HL-60/S4 treated with retinoic acid at 250 ng/mL for 4 days and 3 days (cell line): Measurements from ENCODE around the gene AGBL4.

Source experiments
- in situ Hi-C: fragments of 300-500 bp; cut with MboI; formaldehyde crosslinking; loops from 2 replicates; pipeline ENCODE4 v1.7.0; 2022; ENCODE audit warnings: low sequenced_read_pairs

Gene AGBL4

GRCh38 chr1:48741380-48741779 lies 1282.4 kb downstream of the AGBL4 start:
- in situ Hi-C loops = no loop called here

DNA sequence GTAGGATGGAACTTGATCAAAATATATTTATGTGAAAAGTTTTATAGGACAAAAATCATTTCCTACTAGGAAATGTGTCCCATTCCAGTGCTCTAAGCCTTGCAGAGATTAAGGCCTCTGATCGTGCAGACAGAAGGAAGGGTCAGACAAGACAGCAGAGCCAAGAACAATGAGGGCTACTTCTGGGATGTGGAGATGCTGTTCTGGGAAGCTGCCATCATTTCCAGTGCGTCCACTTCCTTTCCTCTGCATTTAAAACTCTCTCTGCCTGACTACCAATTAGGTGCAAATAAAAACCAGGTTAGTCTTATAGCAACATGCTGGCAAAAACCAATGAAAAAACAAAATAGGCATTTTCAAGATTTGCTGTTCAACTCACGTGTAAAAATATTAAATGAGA lies 1283.1 kb downstream of the AGBL4 start:
- in situ Hi-C loops = no loop called here

- in situ Hi-C loops = no loop called here
These were observed 1284.7 kb downstream of the AGBL4 start for GRCh38 chr1:48739091-48739490.

DNA sequence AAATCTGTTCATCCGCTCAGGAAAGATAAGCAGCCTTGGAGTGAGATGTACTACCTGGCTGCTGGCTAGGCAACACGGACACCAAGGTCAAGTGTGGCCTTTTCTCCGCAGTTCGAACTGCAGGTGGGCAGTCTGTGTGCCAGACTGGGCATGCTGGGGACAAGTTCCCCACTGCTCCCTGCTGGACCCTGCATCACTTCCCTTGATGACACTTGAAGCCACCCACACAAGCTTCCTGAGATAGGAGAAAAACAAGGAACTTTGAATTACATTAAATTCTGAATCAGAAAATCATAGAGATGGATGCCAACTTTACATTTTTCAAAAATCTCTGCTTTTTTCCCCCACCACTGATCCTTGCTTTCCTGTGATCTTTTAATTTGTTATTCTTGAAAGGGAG lies 1285.4 kb downstream of the AGBL4 start:
- in situ Hi-C loops = no loop called here

GRCh38 chr1:48735796-48736195 lies 1288.0 kb downstream of the AGBL4 start:
- in situ Hi-C loops = no loop called here

DNA sequence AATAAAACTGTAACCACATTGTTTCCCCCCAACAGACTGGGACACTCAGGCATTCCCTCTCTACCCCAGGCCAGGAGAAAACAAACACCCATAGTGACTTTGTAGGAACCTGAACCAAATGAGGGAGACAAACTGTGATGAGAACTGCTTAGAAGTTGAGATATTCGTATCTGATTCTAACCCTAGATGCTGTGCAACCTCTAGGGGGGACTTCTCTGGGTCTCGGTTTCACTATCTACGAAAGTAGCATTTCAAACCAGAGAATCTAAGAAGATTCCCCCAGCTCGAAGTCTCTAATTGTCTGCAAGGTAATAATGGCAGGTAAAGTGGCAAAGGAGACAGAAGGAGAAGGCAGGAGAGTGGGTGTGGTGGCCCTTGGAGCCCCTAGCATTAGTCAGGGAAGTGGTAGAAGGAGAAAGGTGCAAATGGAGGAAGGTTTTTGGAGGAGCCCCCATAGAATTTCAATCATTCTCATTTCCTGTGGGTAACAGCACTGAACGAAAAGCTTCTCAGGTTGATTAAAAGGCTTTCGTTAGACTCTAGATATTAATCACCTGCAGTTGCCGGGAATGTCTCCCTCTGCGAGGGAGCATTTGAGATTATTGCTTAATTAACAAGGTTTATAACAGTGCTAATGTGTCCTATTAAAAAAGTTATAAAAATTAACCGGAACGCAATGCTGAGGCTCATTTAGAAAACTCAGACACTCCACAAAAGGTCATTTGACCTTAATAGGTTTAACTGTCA lies 1293.4 kb downstream of the AGBL4 start:
- in situ Hi-C loops = no loop called here

DNA sequence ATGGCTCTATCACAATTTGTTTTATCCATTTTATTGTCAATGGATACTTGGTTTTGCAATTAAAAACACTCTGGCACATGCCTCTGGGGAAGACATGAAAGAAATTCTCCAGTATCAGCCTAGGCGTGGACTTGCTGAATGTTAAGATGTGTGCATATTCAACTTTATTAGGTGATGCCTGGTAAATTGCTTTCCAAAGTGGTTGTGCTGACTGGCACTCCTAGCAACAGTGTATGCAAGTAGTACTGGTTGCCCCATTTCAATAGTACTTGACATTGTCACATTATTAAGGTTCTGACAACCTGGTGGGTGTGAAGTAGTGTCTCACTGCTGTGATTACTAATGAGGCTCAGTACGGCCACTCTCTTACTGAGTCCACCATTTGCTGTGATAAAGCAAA lies 1295.2 kb downstream of the AGBL4 start:
- in situ Hi-C loops = no loop called here

- in situ Hi-C loops = no loop called here
These were observed 1297.1 kb downstream of the AGBL4 start for GRCh38 chr1:48726557-48727215.

GRCh38 chr1:48726139-48726538 lies 1297.6 kb downstream of the AGBL4 start:
- in situ Hi-C loops = no loop called here

DNA sequence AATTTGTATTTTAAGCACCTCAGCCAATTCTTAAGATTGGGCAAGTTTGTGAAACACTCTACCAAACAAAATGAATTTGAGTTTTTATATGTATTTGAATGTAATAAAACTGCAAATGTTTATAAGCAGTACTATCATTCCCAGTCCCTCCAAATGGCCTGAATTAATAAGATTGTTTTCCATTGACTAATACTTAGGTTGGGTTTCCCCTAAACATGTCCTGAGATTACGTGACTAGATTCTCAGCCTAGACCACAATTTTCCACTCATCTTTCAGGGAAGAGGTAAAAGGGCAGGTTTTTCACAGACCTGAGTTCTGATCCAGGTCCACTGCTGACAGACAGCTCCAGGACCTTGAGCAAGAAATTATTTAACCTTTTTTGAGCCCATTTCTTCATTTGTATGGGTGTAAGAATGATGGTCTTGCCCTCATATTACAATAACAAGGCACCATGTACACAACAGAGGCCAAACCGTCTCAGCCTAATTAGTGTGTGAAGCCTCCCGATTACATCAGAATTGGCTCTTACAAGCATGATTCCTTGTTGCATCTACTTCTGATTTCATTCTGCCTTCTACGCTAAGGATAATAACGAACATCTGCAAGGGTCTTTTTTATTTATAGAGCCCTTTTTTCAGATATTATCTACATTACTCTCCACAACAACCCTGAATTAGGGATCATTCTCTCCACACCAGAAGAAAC lies 1298.3 kb downstream of the AGBL4 start:
- in situ Hi-C loops = no loop called here

GRCh38 chr1:48720929-48721328 lies 1302.8 kb downstream of the AGBL4 start:
- in situ Hi-C loops = no loop called here

GRCh38 chr1:48718705-48719104 lies 1305.0 kb downstream of the AGBL4 start:
- in situ Hi-C loops = no loop called here

DNA sequence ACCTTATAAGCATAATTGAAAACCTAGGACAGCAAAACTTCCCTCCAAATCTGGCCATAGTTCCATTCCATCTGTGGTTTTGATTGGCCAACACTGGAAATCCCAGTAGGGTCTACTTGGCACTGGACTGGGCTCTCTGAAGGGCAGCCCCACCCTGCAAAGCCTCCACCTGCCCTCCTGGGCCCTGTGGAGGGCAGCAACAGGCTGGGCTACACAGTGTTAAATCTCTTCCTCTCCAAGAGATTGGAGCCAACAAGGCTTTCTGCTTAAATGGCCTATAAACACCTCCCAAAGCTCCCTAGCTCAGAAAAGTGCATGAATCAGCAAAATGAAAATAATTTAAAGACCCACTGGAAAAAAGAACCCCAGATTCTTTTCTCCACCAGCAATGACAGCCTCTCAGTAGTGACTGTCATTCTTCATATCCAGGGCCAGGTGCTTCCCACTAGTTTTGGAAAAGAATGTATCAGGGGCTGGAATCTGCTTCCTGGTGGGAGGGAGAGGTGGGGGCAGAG lies 1305.6 kb downstream of the AGBL4 start:
- in situ Hi-C loops = no loop called here

- in situ Hi-C loops = no loop called here
These were observed 1306.7 kb downstream of the AGBL4 start for GRCh38 chr1:48717082-48717481.

GRCh38 chr1:48715921-48716320 lies 1307.8 kb downstream of the AGBL4 start:
- in situ Hi-C loops = no loop called here

- in situ Hi-C loops = no loop called here
These were observed 1312.8 kb downstream of the AGBL4 start for GRCh38 chr1:48710915-48711314.

- in situ Hi-C loops = no loop called here
These were observed 1313.4 kb downstream of the AGBL4 start for GRCh38 chr1:48710318-48710717.

DNA sequence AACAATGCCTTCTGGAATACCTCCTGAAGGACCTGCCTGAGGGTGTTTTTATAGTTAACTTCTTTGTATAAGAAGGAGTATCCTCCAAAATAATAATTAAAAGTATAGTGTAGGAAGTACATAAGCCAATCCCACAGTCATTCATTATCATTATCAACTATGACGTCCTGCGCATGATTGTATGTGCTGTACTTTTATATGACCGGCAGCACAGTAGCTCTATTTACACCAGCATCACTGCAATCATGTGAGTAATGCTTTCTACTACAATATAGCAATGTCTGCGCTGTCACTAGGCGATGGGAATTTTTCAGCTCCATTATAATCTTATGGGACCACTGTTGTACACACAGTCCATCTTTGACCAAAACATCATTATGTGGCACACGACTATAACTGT lies 1319.0 kb downstream of the AGBL4 start:
- in situ Hi-C loops = no loop called here

GRCh38 chr1:48701445-48701844 lies 1322.3 kb downstream of the AGBL4 start:
- in situ Hi-C loops = no loop called here

- in situ Hi-C loops = no loop called here
These were observed 1326.6 kb downstream of the AGBL4 start for GRCh38 chr1:48697066-48697707.

DNA sequence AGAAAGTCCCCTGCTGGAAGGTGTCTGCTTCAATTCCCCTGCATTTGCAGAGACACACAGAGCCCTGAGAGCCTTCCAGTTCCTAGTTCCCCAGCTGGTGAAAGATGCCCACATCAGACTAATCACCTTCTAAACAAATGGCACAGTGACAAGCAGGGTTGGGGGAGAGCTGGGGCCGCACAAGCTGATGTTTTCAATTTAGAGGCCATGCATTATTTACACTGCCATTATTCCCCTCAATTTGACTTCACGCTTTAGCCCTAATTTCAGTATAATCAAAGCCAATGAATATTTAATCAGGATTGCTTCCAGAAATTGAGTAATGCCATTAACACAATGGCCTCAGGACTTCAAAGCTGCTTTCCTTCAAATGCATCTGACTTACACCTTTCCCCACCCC lies 1328.6 kb downstream of the AGBL4 start:
- in situ Hi-C loops = no loop called here
